Activated T-helper 17 cell treated with anti-CD3 and anti-CD28 coated beads, Interleukin-2, amount 50 U/mL, for 72 hours (primary cell): ENCODE data around the gene RIC3. TPM values are rescaled to one million over a fixed set of nuclear protein-coding genes. Genes with fewer than 3 reads are reported as not detected.

Experiments used
- ATAC-seq: fragments of 150-1000 bp; cut with Tn5 transposase; replicated peaks from 2 replicates; pipeline ENCODE4 v1.10.0; 2021; ENCODE audit warnings: mild to moderate bottlenecking, moderate library complexity
- H3K27ac Mint-ChIP-seq: one replicate; pipeline ENCODE4 v1.8.0; 2022; ENCODE audit warnings: mixed read lengths
- H3K27me3 Mint-ChIP-seq: one replicate; pipeline ENCODE4 v1.8.0; 2022; ENCODE audit warnings: mixed read lengths
- H3K36me3 Mint-ChIP-seq: one replicate; pipeline ENCODE4 v1.8.0; 2022; ENCODE audit warnings: low read depth, mild to moderate bottlenecking, mixed read lengths
- H3K4me1 Mint-ChIP-seq: one replicate; pipeline ENCODE4 v1.8.0; 2022; ENCODE audit warnings: mixed read lengths
- H3K4me3 Mint-ChIP-seq: one replicate; pipeline ENCODE4 v1.8.0; 2022; ENCODE audit warnings: mild to moderate bottlenecking, mixed read lengths
- H3K9me3 Mint-ChIP-seq: one replicate; pipeline ENCODE4 v1.8.0; 2022; ENCODE audit warnings: mixed read lengths
- total RNA-seq, 2 donors: library from RNA; stranded (reverse); gene quantifications; one replicate each; pipeline ENCODE4 v1.2.3, GENCODE V29; 2022

RIC3 gene
- total RNA-seq, 2 donors from 2014 or later = 11.5 to 13.4 TPM

GRCh38 chr11:8081591-8082250 is 87.1 kb downstream of the RIC3 start:
- Mint-ChIP-seq H3K9me3 (no peaks in the 10 kb centered on the region), H3K27me3 (peaks cover 41% of the 10 kb centered on the region), H3K36me3 (no peaks in the 10 kb centered on the region), H3K27ac (no peak overlapping the region), H3K4me3 (peak overlapping the region; percentile 59), H3K4me1 (no peaks in the 10 kb centered on the region)
- no peak for ATAC-seq

DNA sequence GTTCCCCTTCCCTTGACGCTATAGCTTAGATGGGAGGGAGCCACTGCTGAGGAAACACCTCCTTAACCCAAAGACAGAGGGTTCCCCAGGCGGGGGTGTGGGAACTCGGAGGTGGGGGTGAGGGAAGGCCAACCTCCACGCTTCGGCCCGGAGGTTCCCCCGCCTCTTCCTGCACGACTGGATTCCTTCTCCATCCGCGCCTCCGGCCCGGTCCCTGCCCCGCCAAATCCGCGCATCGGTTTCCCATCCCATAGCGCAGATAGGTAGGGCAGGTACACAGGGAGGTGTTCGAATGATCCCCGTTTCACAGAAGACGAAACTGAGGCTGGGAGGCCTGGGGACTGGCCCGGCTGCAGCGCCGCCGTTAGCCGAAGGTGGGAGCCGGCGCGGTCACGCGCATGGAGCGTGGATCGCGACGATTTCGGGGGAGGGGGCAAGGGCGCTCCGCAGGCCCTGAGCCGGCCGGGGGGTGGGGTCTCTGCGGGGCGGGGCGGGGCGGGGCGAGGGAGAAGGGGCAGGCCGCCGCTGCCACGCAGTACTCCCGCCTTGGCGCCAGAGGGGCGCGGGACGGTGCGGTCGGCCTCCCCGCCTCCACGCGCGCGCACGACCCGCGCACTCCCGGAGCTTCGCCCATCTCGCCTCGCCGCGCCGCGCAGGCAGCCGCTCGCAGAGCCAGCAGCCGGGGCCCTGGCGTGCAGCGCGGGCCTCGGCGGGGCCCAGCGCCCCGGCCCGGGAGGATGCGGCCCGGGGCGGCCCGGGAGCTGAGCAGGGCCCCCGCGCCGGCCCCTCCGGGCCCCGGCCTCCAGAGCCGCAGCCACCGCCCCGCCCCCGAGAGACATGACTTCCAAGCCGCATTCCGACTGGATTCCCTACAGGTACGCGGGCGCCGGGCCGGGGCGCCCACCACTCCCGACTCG is 87.9 kb downstream of the RIC3 start, which contains the start of gene TUB:
Gene TUB (plus strand): TSS at position 538 of the 917 bp plus-strand sequence. CDS start 300 bp downstream, at position 838.
- H3K36me3 Mint-ChIP-seq = no peaks in the 10 kb centered on the region
- peak within 1 kb of the TSS; percentile 65 for H3K4me3 Mint-ChIP-seq
- ATAC-seq = peak; percentile 59
- no peak within 1 kb of the TSS for H3K27ac Mint-ChIP-seq
- no peaks in the 10 kb centered on the region for H3K4me1 Mint-ChIP-seq
- no peaks in the 10 kb centered on the region for H3K9me3 Mint-ChIP-seq
- peaks cover 36% of the 10 kb centered on the region for H3K27me3 Mint-ChIP-seq

- H3K9me3 Mint-ChIP-seq = no peaks in the 10 kb centered on the region
- H3K4me3 Mint-ChIP-seq = peak overlapping the region; percentile 65
- no peaks in the 10 kb centered on the region for H3K36me3 Mint-ChIP-seq
- no peak for ATAC-seq
- H3K4me1 Mint-ChIP-seq = peaks cover 2% of the 10 kb centered on the region
- peaks cover 30% of the 10 kb centered on the region for H3K27me3 Mint-ChIP-seq
- no peak overlapping the region for H3K27ac Mint-ChIP-seq
Observed at GRCh38 chr11:8080069-8080670, 88.7 kb downstream of the RIC3 start.

DNA sequence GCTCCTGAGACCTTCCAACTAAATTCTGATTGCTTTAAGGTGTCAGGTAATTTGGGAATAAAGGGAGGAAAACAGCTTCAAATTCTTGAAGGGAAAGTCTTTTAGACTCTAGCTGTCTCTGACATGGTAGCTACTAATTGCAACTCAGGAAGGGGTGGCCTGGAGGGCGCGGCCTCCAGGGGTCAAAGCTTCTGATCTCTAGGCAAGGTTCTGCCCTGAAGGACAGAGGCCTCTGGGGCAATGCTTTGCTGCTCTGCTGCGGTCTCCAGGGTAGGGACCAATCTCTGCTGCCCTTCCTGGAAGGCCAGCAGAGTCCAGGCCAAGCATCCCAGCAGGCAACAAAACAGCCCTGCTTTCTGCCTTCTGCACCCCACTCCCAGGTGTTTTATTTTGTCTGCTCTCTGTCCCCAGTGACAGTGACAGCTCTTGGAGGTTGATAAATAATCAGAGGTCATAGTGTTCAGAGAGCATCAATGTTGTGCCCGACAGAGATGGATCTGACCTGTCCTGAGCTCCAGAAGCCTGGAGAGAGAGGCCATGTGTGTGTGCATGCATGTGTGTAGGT is 89.6 kb downstream of the RIC3 start:
- Mint-ChIP-seq H3K9me3 (no peaks in the 10 kb centered on the region), H3K36me3 (no peaks in the 10 kb centered on the region), H3K4me3 (no peak overlapping the region), H3K4me1 (peaks cover 5% of the 10 kb centered on the region), H3K27ac (no peak overlapping the region), H3K27me3 (peaks cover 23% of the 10 kb centered on the region)
- ATAC-seq = no peak

- Mint-ChIP-seq H3K4me1 (peaks cover 5% of the 10 kb centered on the region), H3K9me3 (no peaks in the 10 kb centered on the region), H3K4me3 (no peak overlapping the region), H3K36me3 (no peaks in the 10 kb centered on the region), H3K27ac (no peak overlapping the region), H3K27me3 (peaks cover 4% of the 10 kb centered on the region)
- peak; percentile 49 for ATAC-seq
Observed at GRCh38 chr11:8075119-8075726, 93.6 kb downstream of the RIC3 start.

GRCh38 chr11:8071616-8072581 is 96.9 kb downstream of the RIC3 start:
- peaks cover 9% of the 10 kb centered on the region for H3K27me3 Mint-ChIP-seq
- ATAC-seq = no peak
- no peak overlapping the region for H3K27ac Mint-ChIP-seq

GRCh38 chr11:8070417-8071115 is 98.3 kb downstream of the RIC3 start:
- Mint-ChIP-seq H3K27ac (no peak overlapping the region), H3K27me3 (peaks cover 9% of the 10 kb centered on the region), H3K4me1 (peaks cover 5% of the 10 kb centered on the region), H3K4me3 (no peak overlapping the region), H3K9me3 (no peaks in the 10 kb centered on the region), H3K36me3 (no peaks in the 10 kb centered on the region)
- no peak for ATAC-seq

More at GRCh38 chr11:8071616-8072581, 96.9 kb downstream of the RIC3 start:
- H3K9me3 Mint-ChIP-seq = no peaks in the 10 kb centered on the region
- no peaks in the 10 kb centered on the region for H3K36me3 Mint-ChIP-seq
- H3K4me1 Mint-ChIP-seq = peaks cover 5% of the 10 kb centered on the region
- no peak overlapping the region for H3K4me3 Mint-ChIP-seq

- no peak for ATAC-seq
- H3K27me3 Mint-ChIP-seq = peaks cover 9% of the 10 kb centered on the region
- H3K4me1 Mint-ChIP-seq = no peaks in the 10 kb centered on the region
- no peaks in the 10 kb centered on the region for H3K9me3 Mint-ChIP-seq
- no peak overlapping the region for H3K27ac Mint-ChIP-seq
- H3K4me3 Mint-ChIP-seq = no peak overlapping the region
- no peaks in the 10 kb centered on the region for H3K36me3 Mint-ChIP-seq
Observed at GRCh38 chr11:8069771-8070170, 99.1 kb downstream of the RIC3 start.

GRCh38 chr11:8068605-8069221 is 100.1 kb downstream of the RIC3 start:
- Mint-ChIP-seq H3K27me3 (peaks cover 9% of the 10 kb centered on the region), H3K4me3 (no peak overlapping the region), H3K36me3 (no peaks in the 10 kb centered on the region), H3K27ac (no peak overlapping the region), H3K9me3 (no peaks in the 10 kb centered on the region), H3K4me1 (no peaks in the 10 kb centered on the region)
- no peak for ATAC-seq

DNA sequence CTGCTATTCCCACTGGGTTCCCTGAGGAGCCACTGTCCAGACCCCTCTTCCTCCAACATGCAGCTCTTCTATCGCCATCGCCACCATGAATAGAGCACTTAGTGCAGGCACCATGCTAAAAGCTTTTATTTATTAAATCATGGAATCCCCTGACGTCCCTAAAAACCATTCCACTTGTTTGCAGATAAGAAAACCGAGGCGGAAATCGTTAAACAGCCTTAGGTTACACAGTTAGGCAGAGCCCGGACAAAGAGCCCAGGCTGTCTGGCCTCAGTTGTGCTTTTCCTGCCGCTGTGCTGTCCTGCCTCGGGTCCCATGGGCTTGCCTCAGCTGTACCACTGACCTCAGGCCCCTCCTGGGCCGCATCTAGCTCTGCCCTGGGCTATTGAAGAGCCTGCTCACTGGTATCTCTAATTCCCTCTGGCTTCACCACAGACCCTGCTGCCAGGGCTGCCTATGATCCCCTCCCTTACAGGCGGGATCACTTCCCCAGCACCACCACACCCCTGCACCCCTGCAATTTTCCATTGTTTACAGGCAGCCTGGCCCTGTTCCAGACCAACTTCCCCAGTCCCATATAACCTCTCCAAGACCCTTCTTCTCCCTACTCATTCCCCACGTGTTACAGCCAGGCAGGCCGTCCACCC is 100.8 kb downstream of the RIC3 start:
- no peak for ATAC-seq
- Mint-ChIP-seq H3K27me3 (peaks cover 9% of the 10 kb centered on the region), H3K27ac (no peak overlapping the region), H3K4me1 (no peaks in the 10 kb centered on the region), H3K4me3 (no peak overlapping the region), H3K9me3 (no peaks in the 10 kb centered on the region), H3K36me3 (no peaks in the 10 kb centered on the region)

DNA sequence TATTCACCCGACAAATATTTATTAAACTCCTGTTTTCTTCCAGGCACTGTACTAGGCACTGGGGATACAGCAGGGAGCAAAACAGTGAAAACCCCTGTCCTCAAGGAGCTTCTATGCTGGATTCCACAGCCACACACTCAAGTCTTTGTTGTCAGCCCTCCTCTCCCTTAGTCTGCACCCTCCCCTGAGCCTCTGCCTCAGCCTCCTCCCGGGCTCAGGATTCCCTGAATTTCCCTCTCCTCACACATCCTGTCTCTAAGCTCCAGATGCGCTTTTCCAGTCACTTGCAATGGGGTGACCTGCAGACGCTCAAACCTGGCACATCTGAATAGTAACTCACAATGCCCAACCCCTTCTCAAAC is 101.3 kb downstream of the RIC3 start:
- ATAC-seq = no peak
- no peak overlapping the region for H3K4me3 Mint-ChIP-seq
- peaks cover 9% of the 10 kb centered on the region for H3K27me3 Mint-ChIP-seq
- no peaks in the 10 kb centered on the region for H3K4me1 Mint-ChIP-seq
- H3K36me3 Mint-ChIP-seq = no peaks in the 10 kb centered on the region
- H3K9me3 Mint-ChIP-seq = no peaks in the 10 kb centered on the region
- no peak overlapping the region for H3K27ac Mint-ChIP-seq

- H3K4me3 Mint-ChIP-seq = no peak overlapping the region
- ATAC-seq = no peak
- H3K27me3 Mint-ChIP-seq = peaks cover 9% of the 10 kb centered on the region
- no peaks in the 10 kb centered on the region for H3K9me3 Mint-ChIP-seq
- H3K36me3 Mint-ChIP-seq = no peaks in the 10 kb centered on the region
- H3K27ac Mint-ChIP-seq = no peak overlapping the region
- H3K4me1 Mint-ChIP-seq = no peaks in the 10 kb centered on the region
Observed at GRCh38 chr11:8066911-8067455, 101.8 kb downstream of the RIC3 start.
